DMS79 treated with DMSO at 0.1 percent for 48 hours (cell line): ENCODE data around the gene HEG1.

Experiments
- DNase-seq: peaks from one replicate; lab custom pipeline; 2025; lab: John Stamatoyannopoulos, UW

HEG1 gene

DNA sequence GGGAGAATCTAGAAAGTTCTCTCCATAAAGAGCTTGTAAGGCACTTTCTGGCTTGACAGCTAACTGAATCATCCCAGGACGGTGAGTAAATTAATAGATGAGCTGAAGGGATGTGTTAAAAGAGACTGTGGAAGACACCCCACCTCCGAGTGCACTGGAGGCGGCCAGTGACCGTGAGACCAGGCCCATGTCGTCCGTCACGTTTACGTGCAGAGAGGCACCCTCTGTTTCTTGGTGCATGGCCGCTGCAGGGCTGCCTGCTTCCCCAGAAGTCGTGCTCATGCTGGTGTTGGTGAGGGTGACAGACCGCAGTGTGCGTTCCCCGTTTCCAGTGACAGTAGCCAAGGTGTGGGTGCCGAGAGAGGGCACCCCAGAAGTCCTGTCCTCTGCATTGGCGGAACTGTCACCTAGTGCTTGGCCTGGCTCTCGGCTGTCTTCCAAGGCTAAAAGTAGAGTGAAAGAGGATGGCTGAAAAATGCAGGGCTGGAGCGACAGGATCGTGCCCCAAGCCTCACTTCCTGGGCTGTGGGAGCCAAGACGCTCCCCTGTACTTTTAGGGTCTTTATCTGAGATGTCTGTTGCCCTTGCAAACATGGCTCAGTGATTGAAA lies 41.1 kb downstream of the HEG1 start:
- no peak for DNase-seq

DNA sequence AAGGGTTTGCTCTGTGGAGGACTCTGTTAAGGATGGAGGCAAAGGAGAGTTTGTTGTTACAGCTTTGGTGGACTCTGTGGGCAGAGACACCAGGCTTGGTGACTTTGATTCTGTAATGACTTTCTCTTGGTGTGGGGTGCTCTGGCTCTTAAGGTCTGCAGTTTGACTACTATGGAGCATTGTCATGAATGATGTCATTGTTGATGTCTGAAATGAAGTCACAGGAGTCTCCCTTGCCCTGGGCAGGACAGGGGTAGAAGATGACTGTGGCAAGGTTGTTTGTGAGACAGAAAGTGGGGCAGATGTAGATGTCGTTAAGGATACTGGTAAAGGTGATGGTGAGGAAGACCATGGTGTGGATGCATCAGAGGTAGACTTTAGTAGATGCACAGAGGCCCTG lies 42.7 kb downstream of the HEG1 start:
- DNase-seq, result no peak

DNA sequence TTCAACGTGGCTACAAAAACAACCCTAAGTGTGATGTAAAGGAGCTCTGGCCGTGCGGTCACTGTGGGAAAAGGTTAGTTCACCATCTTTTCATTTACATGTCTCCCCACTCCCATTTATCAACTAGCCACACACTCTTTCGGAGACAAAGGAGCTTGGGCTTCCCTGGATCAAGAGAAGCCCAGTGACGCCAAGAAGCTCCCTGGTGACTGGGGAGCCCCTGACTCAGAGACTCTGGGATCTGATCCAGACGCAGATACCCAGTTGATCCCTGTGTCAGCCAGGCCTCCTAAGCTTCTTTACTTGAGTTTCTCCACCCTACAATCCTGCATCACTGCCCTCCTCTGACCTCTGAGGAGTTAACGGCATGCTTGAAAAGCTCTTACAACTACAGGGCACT lies 43.9 kb downstream of the HEG1 start:
- no peak for DNase-seq

DNA sequence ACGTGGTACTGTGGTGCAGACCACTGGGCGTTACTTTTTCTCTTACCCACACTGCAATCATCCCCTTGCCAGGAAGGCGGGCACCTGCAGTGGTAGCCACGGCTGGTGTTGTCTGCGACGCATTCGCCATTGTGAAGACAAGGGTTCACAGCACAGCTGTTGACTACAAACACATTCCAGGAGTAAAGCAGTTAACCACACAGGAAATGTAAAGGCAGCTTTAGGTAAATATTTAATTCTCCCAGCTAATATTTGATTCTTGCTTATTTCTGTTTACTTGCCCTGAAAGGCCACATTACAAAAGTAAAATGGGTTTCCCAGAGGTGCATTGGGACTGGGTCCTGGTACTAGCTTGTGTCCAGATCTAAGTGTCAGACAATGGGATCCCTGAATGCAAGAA lies 45.4 kb downstream of the HEG1 start:
- no peak for DNase-seq

DNA sequence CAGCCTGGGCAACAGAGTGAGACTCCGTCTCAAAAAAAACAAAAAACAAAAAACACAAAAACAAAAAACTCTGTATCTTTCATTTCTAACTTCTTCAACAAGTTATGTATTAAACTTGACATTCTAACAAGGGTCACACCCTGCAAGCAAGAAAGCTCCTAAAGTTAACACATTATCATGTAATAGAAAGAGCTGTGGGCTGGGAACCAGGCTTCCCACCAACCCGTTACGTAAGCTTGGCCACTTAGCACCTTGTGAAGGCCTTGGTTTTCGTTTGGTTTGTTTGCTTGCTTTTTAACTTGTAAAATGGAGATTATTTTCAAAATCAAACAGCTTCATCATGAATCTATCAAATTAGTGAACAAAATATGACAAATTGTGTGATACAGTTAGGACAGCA lies 47.0 kb downstream of the HEG1 start:
- no peak for DNase-seq

DNA sequence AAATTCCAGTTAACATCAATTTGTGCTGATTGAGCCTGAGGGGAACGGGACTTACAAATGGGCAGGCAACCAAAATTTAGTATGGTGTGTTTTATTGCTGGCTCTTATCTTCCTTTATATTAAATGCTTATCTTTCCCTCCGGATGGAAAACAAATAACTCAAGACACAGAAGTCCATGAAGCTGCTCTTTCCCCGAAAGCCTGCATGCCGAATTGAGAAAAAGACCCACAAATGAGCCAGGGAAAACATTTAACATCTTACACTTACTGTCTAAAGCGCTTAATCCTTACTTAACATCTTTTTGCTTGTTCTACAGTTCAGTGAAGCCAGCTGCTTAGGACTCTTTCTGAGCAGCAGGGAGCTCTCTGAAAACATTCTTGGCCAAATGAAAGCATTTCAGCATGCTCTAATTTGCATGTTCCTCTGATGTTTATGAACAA lies 49.5 kb downstream of the HEG1 start:
- peak; percentile 100 for DNase-seq

DNA sequence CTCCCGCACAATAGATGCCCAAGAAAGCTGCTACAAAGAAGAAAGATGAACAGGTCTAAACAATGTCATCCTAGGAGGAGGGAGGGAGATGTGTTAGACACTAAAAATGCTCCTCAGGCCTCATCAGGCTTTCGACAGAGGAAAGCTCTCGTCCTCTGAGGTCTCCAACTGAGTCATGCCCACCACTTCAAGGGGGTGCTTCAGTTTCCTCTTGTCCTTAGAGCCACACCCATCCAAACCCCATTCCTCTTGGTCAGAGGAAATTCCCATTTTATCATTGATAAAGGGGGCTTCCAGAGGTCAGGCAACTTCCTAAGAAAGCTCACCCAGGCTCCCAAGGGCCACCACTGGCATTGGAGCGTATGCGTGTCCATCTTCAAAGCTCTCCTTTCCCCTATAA lies 50.1 kb downstream of the HEG1 start:
- DNase-seq, result peak; percentile 66

DNA sequence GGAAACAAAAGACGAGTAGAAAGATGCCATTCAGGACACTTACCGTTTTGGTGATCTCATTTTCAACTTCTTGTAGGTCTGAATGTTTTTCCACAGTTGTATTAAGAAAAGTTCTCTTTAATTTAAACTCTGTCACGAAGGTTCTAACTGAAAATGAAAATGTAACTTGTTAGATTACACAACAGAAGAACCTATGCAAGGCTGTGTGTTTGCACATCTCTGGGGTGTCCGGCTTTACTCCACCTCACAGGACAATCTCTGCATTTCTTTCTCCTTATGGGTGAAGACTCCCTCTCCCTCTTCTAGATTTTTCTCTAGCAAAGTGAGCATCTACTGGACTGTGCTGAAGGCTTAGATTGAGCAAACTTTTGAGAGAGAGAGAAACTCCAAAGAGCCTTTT lies 50.6 kb downstream of the HEG1 start:
- no peak for DNase-seq

DNA sequence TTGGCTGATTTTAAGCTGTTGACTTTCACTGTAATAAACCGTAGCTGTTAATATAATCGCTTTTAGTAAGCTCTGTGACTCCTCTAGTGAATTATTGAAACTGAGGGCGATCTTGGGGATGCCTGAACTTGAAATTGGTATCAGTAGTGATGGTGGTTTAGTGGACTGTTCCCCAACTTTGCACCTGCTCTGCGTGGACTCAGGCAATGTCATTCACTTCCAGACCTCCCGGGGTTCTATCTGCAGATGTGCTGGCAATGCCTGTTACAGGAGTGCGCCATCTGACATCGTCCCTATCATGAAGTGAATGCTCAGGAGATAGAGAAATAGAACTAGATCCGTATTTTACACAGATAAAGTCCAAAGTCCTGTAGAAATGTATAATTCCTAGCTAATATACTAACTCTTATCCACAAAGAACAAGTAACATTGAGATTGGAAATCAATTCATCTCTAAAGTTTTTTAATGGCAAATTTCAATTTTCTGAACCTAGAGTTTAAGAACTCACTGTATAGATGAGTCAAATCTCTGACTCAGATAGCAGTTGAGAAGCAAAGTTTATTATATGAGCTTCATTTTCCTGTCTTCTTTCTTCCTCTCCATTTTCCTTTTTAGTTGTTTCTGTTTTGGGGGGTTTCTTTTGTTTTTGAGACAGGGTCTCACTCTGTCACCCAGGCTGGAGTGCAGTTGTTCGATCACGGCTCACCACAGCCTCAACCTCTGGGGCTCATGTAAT lies 51.8 kb downstream of the HEG1 start:
- no peak for DNase-seq

DNA sequence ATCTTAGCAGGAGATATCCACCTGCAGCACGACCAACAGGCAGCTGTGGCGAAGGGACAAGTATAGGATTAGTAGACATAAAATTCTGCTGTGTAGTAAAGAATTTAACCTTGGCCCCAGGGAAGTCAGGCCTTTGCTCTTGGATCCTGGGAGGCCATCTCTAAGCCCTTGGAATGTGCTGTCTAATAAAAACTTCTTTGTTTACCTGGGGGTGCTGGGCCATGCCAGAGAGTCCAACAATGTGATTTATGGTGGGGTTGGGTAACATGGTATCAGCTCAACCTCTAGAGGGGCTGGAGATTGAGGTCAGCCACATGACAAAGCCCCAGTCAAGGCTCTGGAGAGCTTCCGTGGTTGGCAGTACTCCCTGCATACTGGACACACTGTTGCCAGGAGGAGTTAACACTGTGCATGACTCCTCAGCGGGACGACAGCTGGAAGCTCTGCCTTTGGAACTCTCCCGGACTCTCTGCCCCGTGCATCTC lies 52.4 kb downstream of the HEG1 start:
- DNase-seq, result no peak

DNA sequence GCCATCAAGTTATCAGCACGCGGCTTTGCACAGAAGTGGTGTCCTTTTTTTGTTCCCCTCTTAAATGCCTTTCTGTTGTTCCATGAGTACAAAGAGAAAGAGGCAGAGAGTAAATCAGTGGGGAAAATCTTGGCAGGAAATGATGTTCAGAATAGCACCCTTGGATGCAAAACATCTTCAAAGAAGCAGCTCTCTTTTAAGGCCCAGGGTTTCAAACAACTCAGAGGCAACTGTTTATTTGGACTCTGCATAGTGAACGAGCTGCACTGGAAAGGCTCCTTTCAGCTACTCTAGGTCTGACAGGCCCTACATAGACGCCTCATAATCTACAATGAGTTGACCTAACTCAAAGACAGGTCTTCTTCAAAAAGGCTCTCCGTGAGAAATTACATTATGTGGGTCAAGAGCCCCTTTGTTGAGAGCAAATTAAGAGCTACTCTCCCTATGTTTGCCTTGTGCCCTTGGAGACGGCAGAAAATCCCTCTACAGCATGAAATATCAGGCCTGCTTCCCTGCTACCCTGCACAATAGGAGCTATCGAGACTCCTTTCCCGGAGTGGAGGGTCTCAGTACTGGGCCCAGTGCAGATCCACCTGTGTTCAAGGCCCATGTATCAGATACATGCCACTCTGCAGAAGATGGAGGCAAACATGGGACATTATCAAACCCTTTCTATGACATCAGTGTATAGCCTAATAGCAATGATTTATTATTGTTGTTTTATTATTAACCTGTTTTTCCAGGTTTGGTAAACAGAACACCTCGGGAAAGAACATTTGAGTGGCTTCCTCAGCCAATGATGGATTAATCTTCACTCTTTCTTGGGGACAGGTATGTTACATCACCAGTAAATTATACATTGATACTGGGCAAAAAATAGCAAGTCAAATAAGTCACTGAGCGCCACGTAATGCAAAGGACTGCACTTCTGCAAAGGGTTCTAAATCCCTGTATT lies 53.1 kb downstream of the HEG1 start:
- peak; percentile 63 for DNase-seq

GRCh38 chr3:125001557-125002413 lies 54.0 kb downstream of the HEG1 start:
- no peak for DNase-seq

GRCh38 chr3:125000661-125001060 lies 55.1 kb downstream of the HEG1 start:
- DNase-seq, result no peak

DNA sequence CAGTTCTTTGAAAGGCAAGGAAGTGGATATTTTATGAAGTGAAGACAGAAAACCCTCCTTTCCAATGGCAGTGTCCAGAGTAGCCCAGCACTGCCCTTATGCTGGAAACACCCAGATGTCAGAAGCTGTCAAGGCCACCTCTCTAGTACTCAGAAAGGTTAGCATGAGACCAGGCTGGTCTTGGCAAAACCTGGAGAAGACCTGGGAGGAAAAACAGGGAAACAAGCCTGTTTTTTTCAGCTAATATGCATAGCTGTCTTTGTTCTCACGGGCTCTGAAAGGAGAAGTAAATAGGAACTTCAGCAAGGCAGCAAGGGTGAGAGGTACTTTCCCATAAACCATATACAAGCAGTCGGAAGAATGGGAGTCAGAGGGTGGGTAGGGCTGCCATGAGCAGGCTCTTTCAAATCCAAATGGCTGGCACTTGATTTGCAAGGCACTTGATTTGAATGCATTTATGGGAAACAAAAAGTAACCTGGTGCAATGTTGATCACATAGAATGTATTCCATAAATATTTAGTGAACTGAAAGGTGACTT lies 55.8 kb downstream of the HEG1 start:
- no peak for DNase-seq

DNA sequence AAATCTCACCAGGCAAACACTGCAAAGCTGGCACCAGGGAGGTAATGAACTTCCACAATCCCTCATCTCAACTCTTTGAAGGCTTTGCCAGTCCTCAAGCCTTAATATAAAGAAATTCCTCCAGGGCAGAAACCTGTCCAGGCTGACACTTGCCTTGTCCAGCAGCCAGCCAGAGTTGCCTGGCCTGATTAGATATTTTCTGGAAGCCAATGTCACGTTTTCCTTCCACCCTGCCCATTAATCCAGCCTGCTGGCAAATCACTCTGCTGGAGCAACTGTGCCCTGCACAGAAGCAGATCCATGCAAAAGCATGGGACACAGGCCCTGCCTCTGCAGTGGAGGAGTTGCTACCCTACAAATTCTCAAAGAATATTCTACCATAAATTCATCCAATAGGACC lies 56.5 kb downstream of the HEG1 start:
- no peak for DNase-seq

GRCh38 chr3:124998247-124998630 lies 57.6 kb downstream of the HEG1 start:
- DNase-seq, result no peak

DNA sequence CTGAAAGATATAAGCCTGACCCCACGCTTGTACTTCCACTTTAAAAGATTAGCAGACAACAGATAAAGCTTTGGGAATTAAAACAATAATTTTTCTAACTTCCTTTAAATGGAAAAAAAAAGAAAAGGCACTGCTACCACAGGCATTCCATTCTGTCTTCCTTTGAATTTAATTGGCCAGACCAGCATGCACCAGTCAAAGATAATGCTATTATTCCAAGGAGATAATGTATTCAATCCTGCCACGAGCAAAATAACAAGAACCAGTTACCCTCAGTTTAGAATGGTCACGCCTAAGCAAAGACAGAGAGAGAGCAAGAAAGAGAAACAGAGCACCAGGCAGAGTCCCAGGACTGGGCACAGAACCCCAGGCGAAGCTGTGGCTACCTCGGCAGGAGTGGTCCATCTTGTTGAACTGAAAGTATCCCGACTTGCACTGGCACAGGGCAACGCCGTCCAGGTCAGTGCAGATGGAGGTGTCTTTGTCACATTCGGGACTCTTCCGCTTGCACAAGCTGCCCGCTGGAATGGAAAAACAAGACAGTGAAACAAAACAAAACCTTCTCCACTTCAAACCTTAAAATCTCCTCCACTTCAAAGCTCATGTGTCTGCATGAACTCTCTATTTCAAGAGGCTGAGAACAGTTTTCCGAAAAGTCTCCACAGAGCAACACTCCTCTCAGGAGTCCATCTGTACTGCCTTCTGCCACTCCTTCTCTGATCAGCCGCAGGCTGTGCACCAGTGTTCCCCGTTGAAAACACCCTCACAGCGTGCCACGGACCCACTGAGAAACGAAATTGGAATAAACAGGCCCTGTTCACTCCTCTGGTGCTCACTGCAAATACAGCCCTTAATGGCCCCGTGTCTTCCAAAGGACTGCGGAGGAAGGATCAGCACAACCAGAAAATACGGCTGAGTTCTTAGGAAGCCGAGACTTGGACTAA lies 58.2 kb downstream of the HEG1 start:
- no peak for DNase-seq

GRCh38 chr3:124995460-124995994 lies 60.3 kb downstream of the HEG1 start:
- DNase-seq, result peak; percentile 58

- no peak for DNase-seq
These were observed 62.3 kb downstream of the HEG1 start for GRCh38 chr3:124993466-124993865.

- no peak for DNase-seq
These were observed 63.8 kb downstream of the HEG1 start for GRCh38 chr3:124992041-124992440.
